Rectal smooth muscle tissue (tissue), 1 donor: ENCODE data around the gene VIPR2.
"Not testable (repeated sequence)": the region's sequence is repeated elsewhere in the genome, so short reads cannot be mapped to it uniquely, and the experiment has no call there.

ENCODE experiments used
- H3K27ac ChIP-seq: one replicate; pipeline ENCODE4 v1.7.0; 2013; ENCODE audit warnings: low read depth, low read length, inconsistent platforms
- H3K27me3 ChIP-seq: one replicate; pipeline ENCODE4 v1.7.0; 2013; ENCODE audit warnings: low read length; ENCODE audit not compliant: control insufficient read depth, insufficient read depth
- H3K36me3 ChIP-seq: one replicate; pipeline ENCODE4 v1.7.0; 2013; ENCODE audit warnings: low read length; ENCODE audit not compliant: control insufficient read depth, insufficient read depth
- H3K4me1 ChIP-seq: one replicate; pipeline ENCODE4 v1.7.0; 2013; ENCODE audit warnings: low read length; ENCODE audit not compliant: control insufficient read depth, insufficient read depth
- H3K4me3 ChIP-seq: one replicate; pipeline ENCODE4 v1.7.0; 2013; ENCODE audit warnings: low read length
- H3K9ac ChIP-seq: one replicate; pipeline ENCODE4 v1.7.0; 2013; ENCODE audit warnings: low read length

The VIPR2 gene

GRCh38 chr7:159130199-159130775 lies 14.4 kb downstream of the VIPR2 start:
- Histone ChIP-seq H3K4me3 (no peak overlapping the region), H3K4me1 (no peaks in the 10 kb centered on the region), H3K27ac (no peak overlapping the region), H3K36me3 (no peaks in the 10 kb centered on the region), H3K27me3 (no peaks in the 10 kb centered on the region), H3K9ac (no peak overlapping the region)

GRCh38 chr7:159128767-159129166 lies 15.9 kb downstream of the VIPR2 start:
- Histone ChIP-seq H3K27me3 (no peaks in the 10 kb centered on the region), H3K4me3 (no peak overlapping the region), H3K4me1 (no peaks in the 10 kb centered on the region), H3K9ac (no peak overlapping the region), H3K27ac (no peak overlapping the region), H3K36me3 (no peaks in the 10 kb centered on the region)

GRCh38 chr7:159127691-159128642 lies 16.7 kb downstream of the VIPR2 start:
- no peak overlapping the region for H3K4me3 ChIP-seq
- H3K4me1 ChIP-seq, result no peaks in the 10 kb centered on the region
- no peak overlapping the region for H3K27ac ChIP-seq
- H3K27me3 ChIP-seq, result no peaks in the 10 kb centered on the region
- H3K36me3 ChIP-seq, result no peaks in the 10 kb centered on the region
- H3K9ac ChIP-seq, result no peak overlapping the region

GRCh38 chr7:159126311-159127260 lies 18.1 kb downstream of the VIPR2 start:
- H3K27ac ChIP-seq, result no peak overlapping the region
- no peaks in the 10 kb centered on the region for H3K27me3 ChIP-seq
- no peak overlapping the region for H3K9ac ChIP-seq
- no peaks in the 10 kb centered on the region for H3K4me1 ChIP-seq
- no peak overlapping the region for H3K4me3 ChIP-seq
- H3K36me3 ChIP-seq, result no peaks in the 10 kb centered on the region

GRCh38 chr7:159125955-159126270 lies 18.8 kb downstream of the VIPR2 start:
- no peaks in the 10 kb centered on the region for H3K4me1 ChIP-seq
- H3K27ac ChIP-seq, result no peak overlapping the region
- no peak overlapping the region for H3K4me3 ChIP-seq
- no peaks in the 10 kb centered on the region for H3K27me3 ChIP-seq
- H3K9ac ChIP-seq, result no peak overlapping the region
- no peaks in the 10 kb centered on the region for H3K36me3 ChIP-seq

GRCh38 chr7:159125104-159125954 lies 19.3 kb downstream of the VIPR2 start:
- Histone ChIP-seq H3K36me3 (no peaks in the 10 kb centered on the region), H3K27me3 (no peaks in the 10 kb centered on the region), H3K4me1 (no peaks in the 10 kb centered on the region), H3K9ac (no peak overlapping the region), H3K27ac (no peak overlapping the region), H3K4me3 (no peak overlapping the region)

- H3K9ac ChIP-seq, H3K4me1 ChIP-seq, H3K27me3 ChIP-seq, H3K27ac ChIP-seq, H3K36me3 ChIP-seq, H3K4me3 ChIP-seq: not testable (repeated sequence)
Observed at GRCh38 chr7:159123793-159124192, 20.9 kb downstream of the VIPR2 start.

- H3K9ac ChIP-seq, H3K27me3 ChIP-seq, H3K4me1 ChIP-seq, H3K27ac ChIP-seq, H3K4me3 ChIP-seq, H3K36me3 ChIP-seq: not testable (repeated sequence)
Observed at GRCh38 chr7:159123294-159123693, 21.4 kb downstream of the VIPR2 start.

- no peak overlapping the region for H3K9ac ChIP-seq
- no peak overlapping the region for H3K27ac ChIP-seq
Observed at GRCh38 chr7:159122276-159122675, 22.4 kb downstream of the VIPR2 start.

GRCh38 chr7:159121476-159121875 lies 23.2 kb downstream of the VIPR2 start:
- Histone ChIP-seq H3K9ac (no peak overlapping the region), H3K27me3 (no peaks in the 10 kb centered on the region), H3K4me1 (no peaks in the 10 kb centered on the region), H3K27ac (no peak overlapping the region), H3K4me3 (no peak overlapping the region), H3K36me3 (no peaks in the 10 kb centered on the region)

More at GRCh38 chr7:159122276-159122675, 22.4 kb downstream of the VIPR2 start:
- Histone ChIP-seq H3K36me3 (no peaks in the 10 kb centered on the region), H3K4me3 (no peak overlapping the region), H3K4me1 (no peaks in the 10 kb centered on the region), H3K27me3 (no peaks in the 10 kb centered on the region)

- H3K4me1 ChIP-seq, result no peaks in the 10 kb centered on the region
- H3K27ac ChIP-seq, result no peak overlapping the region
- no peak overlapping the region for H3K4me3 ChIP-seq
- no peaks in the 10 kb centered on the region for H3K36me3 ChIP-seq
- H3K9ac ChIP-seq, result no peak overlapping the region
- no peaks in the 10 kb centered on the region for H3K27me3 ChIP-seq
Observed at GRCh38 chr7:159121068-159121467, 23.6 kb downstream of the VIPR2 start.
